GM12874 (cell line): Measurements from ENCODE around the gene PRSS50.

Source experiments
- CTCF ChIP-seq: IDR thresholded peaks from 2 replicates; pipeline ENCODE4 v1.5.1; 2011; ENCODE audit warnings: low read depth, mild to moderate bottlenecking, control low read depth, low read length, moderate library complexity; ENCODE audit not compliant: insufficient read depth

PRSS50 gene

GRCh38 chr3:46680298-46680826, 37.3 kb downstream of the PRSS50 start:
- no peak for TF ChIP-seq CTCF

- no peak for TF ChIP-seq CTCF
Observed at GRCh38 chr3:46679681-46680080, 38.0 kb downstream of the PRSS50 start.

- no peak for TF ChIP-seq CTCF
Observed at GRCh38 chr3:46678280-46678679, 39.4 kb downstream of the PRSS50 start.

- no peak for TF ChIP-seq CTCF
Observed at GRCh38 chr3:46677411-46677726, 40.3 kb downstream of the PRSS50 start.

- TF ChIP-seq CTCF, result no peak
Observed at GRCh38 chr3:46676601-46677410, 40.9 kb downstream of the PRSS50 start.

- TF ChIP-seq CTCF, result no peak
Observed at GRCh38 chr3:46675843-46676567, 41.7 kb downstream of the PRSS50 start.

- no peak for TF ChIP-seq CTCF
Observed at GRCh38 chr3:46675426-46675825, 42.2 kb downstream of the PRSS50 start.
